Colon (tissue), 2 donors: Measurements from ENCODE around the gene SLC17A9.
"Not testable (repeated sequence)": the region's sequence is repeated elsewhere in the genome, so short reads cannot be mapped to it uniquely, and the experiment has no call there.

Experiments
- FAIRE-seq: peaks from 2 replicates; lab custom pipeline; 2012; peaks lifted over from hg19 to GRCh38; lab: Jason Lieb, UNC
- donor health status: control.
- donor health status: control.

SLC17A9 gene

DNA sequence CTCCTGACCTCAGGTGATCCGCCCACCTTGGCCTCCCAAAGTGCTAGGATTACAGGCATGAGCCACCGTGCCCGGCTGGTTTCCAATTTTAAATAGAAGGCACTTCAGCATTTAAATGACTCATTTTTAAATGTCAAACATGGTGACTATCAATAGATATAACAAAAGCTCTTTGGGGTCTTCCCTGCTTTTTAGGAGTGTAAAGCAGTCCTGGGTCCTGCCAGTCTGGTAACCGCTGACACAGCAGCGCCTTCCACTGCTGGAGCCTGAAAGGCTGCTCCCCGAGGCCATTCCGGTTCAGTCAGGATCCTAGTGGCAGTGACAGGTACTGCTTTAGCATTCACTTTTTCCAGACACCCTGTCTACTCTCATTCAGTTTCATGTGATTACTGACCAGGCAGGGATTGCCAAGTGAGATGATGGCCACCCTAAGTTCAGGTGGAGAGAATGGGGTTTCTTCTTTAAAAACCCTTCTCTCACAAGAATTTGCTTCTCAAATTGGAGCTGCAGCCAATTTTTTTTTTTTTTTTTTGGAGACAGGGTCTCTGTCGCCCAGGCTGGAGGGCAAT lies 31.3 kb upstream of the SLC17A9 start:
- no peak for FAIRE-seq

DNA sequence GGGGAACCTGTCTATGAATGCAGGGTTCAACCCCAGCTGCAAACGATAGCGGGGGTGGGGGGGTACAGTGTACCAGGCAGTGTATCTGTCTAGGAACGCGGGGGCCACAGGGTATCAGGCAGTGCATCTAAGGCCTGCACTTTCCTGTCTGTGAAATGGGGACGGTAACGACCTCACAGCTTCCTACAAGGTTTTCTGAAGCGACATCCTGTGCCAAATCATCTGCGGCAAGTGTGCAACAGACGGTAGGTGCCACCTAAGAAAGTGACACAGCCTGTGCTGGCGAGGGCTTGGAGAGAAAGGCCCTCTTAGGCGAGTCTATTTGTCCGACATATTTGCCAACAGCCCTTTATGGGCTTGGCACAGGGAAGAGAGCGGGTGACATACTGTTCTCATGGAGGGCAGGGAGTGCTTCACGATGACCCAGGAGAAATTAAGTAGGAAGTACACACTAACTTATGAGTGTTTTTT lies 30.0 kb upstream of the SLC17A9 start:
- no peak for FAIRE-seq

DNA sequence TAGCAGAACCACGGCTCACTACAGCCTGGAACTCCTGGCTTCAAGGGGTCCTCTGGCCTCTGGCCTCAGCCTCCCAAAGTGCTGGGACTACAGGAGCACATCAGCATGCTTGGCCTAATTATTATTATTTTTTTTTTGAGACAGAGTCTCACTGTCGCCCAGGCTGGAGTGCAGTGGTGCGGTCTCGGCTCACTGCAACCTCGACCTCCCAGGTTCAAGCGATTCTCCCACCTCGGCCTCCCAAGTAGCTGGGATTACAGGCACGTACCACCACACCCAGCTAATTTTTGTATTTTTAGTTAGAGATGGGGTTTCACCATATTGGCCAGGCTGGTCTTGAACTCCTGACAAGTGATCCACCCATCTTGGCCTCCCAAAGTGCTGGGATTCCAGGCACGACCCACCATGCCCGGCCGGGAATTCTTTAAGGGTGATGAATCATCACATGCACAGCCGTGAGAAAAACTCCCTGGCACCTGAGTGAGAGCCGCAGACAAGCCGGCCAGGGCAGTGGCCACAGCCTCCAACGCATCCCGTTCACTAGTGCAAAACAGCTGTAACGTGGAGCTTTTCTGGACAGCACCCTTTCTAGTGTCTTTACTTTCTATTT lies 29.3 kb upstream of the SLC17A9 start:
- not testable (repeated sequence) for FAIRE-seq

DNA sequence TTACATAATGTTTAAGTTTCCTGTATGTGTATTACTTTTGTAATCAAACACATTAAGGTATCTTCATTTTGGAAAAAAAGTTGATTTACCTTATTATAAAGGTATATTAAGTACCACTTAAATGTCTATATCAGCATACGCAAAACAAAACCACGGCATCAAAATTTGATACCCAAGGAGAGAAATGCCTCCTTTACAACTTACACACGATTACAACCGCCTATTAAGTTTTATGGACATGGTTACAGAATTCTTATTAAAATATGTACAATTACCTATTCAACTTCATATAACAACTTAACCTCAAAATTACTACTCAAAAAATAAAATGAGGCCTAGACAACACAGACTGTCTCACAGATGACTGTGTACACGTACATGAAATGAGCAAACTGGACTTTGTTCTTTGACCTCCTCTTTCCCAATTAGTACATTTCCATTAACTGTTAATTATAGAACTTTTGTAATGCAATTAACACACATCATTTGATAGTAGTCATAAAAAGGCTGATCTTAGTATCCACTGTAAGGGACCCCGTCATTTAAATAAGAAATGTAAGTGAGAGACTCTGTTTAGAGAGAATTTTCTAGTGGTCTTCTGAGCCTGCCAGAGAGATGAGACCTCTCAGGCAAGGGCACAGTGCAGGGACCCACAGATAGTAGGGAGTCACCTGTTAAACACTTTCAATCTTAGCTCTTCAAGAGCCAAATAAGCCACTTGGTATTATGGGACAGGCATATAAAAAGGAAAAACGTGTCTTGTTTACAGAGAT lies 28.7 kb upstream of the SLC17A9 start:
- FAIRE-seq: no peak

DNA sequence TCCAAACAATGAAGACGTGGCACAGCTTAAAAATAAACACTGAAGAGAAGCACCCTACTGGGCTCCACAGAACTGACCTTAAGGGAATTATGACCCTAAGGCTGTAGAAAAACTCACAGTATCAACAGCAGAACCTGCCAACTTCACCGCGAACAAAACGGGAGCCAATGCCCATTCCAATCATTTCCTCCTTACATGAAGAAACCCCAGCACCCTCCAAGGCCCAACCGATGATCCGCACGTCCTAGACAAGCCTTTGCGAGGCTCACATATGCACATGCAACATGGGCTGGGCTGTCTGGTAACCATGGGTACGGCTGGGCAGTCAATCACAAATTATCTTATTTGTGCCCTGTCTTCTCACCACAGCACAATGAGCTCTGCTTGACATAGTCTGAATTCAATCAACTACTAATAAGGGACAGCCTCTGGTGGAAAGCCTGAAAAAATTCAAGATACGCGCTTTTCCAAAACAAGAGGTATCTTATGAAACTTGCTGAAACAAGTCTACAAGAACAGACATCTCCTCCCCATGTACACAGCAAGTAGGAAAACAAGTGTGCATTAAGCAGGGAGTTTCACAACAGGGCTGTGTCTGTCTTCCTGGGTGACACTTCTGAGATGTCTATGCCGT lies 27.9 kb upstream of the SLC17A9 start:
- no peak for FAIRE-seq

DNA sequence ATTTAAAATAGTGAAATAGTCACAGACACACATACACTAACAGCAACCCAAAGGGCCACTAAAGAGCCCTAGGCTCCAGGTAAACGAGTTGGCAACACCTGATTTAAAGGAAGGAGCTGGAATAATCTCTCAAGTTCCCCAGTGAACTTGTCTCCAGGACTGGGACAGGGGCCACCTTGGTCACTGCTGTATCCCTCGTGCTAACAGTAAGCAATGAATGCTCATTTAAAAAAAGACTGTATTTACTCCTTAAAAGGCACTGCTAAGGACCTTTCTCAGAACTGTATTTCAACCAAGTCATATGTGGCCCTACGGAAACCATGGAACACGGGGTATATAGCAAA lies 27.5 kb upstream of the SLC17A9 start:
- FAIRE-seq: no peak

DNA sequence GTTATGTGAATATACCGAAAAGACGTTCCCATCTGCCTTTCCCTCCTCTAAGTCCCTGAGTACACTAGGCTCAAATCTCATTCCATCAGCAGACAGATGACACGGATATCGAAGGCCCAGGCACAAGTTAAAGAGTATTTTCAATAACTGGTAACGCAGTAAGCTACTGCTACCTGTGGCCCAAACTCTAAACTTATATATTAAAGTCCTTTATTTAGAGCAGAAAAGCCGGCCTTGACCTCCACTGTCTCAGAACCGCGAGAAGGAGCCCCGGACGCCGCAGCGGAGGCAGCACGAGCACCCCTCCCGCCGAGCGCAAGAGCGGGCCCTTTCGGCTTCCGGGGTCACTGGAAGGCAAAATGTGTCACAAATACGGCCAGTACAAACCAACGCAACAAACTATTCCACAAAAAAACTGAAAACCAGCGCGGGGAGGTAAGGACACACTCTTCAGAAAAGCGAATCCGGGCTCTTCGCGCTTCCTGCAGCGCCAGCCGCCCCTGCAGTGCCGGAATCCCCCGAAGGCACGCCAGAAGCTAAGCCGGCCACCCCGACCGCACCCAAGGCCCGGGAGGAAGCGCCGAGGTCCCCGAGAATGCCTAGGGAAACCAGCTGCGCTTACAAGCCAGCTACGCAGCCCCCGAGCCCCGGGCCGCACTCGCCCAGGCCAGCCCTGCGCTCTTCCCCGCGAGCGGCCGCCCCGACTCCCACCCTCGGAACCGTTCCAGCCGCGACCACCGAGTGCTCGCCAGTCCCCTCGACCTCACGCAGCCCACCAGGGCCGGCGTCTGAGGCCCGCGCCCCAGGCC lies 26.9 kb upstream of the SLC17A9 start:
- FAIRE-seq: no peak

DNA sequence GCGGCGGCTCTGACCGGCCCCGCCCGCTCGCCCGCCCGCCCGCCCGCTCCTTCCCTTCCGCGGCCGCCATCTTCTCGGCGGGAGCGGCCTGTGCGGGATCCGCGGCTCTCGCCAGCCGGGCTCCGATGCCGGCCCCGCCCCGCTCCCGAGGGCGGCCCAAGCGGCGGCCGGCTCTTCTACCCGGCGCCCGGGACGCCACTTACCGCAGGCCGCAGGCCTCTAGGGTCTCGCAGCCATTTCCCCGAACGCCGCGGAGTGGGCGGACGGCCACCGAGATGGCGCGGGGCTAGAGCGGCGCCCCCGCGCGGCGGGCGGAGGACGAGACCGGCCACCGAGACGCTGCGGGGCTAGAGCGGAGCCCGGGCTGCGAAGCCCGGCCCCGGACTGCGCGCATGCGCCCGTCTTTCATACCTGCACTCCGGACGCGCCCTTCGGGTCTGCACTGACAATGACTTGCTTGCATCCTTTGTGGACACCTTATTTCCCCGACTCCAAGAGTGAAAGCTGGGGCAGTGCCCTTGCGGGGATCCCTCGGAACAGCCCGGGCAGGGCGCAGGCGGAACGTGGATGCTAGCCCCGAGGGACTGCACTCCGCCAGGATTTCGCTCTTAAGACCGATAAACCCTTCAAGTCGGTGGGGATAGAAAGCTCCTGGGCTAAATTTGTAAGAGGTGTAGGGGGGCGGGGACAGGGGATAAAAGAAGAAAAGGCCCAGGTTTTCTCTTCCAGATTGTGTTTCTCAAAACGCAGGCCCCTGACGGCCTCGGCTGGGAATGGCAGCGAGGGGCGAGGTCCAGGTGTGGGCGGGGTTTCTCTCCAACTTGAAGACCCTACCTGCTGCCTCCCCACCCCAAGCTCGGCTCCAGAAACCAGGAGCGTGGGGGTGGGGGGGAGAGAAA lies 26.0 kb upstream of the SLC17A9 start, which contains the start of gene DIDO1:
Gene DIDO1, minus strand, starts transcription at position 277 of the 899 bp plus-strand sequence.
- no peak for FAIRE-seq

DNA sequence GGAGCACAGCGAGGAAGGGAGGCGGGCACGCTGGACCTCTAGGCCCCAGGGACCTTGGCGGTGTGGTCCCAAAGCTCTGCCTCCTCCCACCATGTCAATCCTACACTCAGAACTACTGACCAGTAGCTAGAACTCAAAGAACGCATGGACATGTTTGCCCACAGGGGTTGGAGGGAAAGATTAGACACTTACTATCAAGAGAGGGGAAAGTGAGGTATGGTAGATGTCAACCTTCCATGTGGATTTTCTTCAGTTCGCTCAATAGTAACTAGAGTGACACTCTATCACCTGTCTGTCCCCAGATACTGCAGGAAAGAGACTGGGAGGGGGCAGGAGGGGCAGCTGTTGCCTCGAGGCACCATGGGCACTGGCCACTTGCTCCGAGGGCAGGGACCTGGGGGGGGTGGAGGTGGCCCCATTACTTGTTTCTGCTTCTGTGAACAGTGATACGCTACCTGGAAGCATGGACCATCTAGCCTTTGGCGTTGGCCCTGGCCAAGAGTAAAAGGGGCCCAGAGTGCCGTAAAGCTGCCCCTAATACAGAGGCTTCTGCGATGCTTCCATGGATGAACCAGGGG lies 25.3 kb upstream of the SLC17A9 start:
- no peak for FAIRE-seq

DNA sequence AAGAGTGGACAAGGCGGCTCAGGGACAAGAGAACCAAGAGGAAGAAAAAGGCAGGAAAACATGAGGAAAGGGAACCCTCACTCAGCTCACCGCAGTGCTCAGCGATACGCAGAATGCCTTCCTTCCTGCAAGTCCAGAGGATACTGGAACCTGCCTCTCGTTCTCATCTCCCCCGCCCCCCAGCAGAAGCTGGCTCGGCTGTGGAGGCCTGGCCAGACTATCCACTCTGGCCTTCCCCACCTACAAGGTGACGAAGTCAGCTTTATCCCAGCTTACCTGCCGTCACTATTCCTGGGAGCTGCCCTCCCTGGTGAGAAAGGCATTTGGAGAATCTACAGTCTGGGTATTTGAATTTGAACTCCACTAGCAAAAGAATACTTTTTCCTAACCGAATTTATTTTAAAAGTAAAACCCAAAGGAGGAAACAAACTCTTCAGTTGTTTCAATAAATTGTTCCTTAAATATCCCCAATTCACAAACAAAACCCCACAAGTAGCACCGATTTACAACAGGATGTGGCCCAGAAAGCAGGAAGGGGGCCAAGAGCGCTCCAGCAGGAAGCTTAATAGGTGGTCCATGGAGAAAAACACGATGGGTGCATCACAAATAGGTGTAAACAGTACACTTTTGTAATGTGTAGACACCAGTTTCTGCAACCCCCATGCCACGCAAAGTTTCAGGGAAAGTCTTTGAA lies 24.1 kb upstream of the SLC17A9 start:
- FAIRE-seq: no peak

DNA sequence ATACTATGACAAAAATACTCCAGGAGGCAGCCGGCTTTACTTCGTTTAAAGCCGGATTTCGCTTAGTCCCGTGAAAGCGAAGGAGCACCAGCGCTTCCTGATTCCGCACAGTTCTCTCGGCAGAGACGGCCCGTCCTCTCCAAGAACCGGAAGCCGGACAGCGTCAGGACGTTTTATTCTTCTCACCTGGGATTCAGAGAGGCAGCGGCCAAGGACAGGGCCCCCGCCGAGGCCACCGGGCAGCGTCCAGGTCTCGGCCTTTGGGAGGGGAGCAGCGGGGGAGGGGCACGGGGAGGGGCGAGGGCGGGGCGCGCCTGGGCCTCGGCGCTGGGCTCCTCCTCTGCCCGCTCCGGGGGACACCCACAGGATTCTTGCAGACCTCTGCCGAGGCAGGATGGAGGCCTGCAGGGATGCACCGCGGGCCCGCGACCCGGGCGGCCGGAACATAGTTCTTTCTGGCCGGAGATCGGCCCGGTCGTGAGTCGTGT lies 23.4 kb upstream of the SLC17A9 start:
- FAIRE-seq: no peak

DNA sequence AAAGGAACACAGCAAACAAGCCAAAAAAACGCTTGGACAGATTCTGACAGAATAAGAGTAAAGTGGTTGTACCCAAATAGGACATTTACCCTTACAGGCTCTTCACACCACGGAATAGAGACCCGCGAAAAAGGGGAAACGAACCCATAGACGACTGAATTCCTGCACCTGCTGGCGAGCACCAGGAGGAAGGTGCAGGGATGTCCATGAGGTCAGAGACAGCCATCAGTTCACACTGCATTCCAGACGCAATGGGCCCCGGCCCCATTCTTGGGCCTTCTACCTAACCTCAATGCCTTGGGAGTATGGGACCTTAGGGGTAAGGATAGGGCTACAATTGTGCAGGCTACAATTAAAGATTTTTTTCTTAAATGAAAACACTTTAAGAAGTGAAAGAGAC lies 21.0 kb upstream of the SLC17A9 start:
- no peak for FAIRE-seq

DNA sequence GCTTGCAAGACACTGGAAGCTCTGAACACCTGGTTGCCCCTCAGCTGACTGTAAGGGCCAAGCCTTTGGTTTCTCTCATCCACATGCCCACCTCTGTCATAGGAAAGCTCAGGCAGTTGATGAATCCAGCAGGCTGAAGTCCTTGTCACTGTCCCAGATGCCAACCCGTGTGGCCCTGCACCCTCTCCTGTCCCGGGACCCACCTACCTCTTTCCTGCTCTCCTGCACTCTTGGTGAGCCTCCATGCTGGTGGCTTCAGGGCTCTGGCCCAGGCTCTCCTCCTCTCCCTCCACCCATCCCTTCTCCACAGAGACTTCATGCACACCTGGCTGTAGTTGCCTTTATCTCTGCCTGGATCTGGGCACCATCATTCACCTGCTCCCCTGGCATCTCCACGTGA lies 18.5 kb upstream of the SLC17A9 start:
- FAIRE-seq: no peak

DNA sequence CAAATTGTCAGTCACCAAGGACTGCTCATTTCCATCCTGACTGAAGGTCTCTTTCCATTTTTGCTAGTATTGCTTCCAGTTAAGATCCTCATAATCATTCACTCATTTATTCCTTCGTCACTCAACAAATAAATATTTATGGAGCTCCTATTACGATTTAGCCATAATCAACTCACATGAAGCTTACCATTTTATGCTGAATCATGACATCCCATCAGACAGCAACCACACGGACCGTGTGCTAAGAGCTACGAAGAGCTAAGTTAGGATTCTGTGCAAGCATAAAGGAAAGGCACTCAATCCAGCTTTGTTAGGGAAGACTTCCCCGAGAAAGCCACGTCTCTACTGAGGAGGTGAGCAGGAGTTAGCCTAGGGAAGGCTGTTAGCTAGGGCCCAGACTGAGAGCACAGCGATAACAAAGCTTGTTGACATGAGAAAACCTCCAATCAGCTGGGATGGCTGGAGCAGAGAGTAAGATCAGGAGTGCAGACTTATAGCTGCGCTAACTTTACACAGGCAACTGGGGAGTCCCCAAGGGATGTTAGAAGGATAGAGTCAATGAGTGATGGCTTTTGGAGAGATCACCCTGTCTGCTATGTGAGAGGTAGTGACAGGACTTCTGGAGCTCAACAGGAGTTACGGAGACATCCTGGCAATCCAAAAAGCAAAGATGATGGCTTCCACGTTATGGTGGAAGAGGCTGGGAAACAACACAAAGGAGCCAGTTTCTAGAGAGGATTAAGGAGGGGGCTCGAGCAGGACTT lies 17.1 kb upstream of the SLC17A9 start:
- no peak for FAIRE-seq

DNA sequence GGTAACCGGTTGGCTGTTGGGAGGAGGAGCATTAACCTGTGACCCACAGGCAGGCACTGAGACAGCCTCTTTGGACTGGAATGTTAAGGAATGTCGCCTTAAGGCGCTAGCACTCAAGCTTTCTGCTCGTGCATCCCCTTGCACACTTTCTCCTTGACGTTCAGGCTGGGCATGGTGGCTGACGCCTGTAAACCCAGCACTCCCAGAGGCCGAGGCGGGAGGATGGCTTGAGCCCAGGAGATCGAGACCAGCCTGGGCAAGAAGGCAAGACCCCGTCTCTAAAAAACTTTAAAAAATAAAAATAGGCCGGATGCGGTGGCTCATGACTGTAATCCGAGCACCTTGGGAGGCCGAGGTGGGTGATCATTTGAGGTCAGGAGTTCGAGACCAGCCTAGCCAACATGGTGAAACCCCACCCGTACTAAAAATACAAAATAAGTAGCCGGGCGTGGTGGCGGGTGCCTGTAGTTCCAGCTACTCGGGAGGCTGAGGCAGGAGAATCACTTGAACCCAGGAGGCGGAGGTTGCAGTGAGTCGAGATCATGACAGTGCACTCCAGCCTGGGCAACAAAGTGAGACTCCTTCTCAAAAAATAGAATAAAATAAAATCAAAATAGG lies 16.4 kb upstream of the SLC17A9 start:
- FAIRE-seq: no peak

DNA sequence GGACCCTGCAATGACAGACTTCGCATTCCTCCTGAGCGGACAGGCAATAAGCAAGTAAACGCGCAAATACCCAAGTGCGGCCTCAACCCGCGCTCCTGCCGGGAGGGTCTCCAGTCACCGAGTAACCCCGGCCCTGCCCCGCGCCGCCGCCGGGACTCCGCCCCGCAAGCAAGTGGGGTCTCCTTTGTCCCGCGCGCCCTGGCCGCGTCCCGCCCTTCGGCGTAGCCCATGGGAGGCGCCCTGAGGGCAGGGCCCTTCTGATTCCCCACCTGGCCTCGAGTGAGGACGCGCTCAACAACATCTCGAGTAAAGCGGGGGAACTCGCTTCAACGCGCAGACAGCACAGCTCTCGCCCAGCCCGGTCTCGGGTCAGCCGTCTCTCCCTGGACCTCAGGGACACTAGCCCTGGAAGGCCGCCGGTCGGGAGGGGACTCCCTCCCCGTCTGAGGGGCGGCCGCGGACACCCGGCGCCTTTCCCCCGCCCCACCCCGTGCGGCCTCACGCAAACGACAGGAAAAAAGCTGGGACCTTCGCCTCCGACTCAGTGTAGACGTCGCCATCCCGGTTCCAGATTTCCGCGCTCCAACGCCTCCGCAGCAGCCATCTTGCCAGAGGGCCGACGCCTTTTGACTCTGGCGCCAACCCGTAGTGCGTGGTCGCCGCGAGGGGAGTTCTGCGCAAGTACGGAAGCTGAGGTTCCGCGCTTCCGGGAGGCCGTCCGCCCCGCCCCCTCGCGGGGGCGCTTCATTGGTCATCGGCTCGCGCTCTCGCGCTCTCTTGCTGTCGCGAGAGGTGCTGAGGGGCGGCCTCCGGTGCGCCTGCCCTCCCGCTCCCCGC lies 15.0 kb upstream of the SLC17A9 start:
- no peak for FAIRE-seq

DNA sequence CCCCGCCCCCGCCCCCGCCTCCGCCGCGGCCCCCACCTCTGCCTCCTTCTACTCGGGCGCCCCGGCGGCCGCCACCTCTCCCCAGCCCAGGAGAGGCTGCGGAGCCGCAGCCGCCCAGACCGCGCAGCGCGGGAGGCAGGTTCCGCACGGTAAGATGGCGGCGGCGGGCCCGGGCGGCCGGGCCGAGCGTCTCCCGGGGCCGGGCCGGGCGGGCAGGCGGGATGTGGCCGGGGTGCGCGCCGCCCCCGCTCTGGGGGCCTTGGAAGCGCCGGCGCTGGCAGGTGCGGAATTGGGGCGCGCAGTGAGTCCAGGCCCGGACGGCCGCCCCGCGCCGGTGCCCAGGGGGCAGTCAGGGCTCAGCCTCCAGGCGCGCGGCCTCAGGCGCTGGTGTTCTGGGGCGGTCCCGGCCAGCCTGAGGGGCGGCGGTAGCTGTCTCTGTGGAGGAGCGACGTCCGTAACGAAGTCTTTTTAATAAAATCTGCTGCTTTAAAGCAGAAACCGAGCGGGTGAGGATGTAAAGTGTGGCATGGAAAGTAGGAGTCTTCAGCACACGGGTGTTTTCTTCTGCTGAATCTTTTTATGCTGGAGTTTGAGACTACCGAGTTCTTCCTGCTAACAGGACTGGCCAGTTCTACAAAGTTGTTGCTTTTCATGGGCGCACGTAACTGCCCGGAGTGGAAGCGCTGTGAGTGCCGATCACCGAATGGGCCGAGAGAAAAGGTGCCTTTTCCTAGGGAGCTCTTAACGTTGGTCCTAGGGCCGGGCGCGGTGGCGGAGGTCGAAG lies 14.2 kb upstream of the SLC17A9 start, which contains the start of gene GID8:
Gene GID8, plus strand, starts transcription at position 43 of the 784 bp plus-strand sequence. CDS start 3,356 bp downstream, outside the sequence.
- FAIRE-seq: no peak
